NT2/D1 (cell line): Measurements from ENCODE around the gene C15orf40.
"Not testable (repeated sequence)": the region's sequence is repeated elsewhere in the genome, so short reads cannot be mapped to it uniquely, and the experiment has no call there.

ENCODE experiments used
- DNase-seq: peaks from one replicate; pipeline ENCODE4 v3.0.0-alpha.2; 2011; ENCODE audit warnings: low read depth, low spot score
- H3K27me3 ChIP-seq: 2 replicates; pipeline ENCODE4 v1.6.0; 2011; ENCODE audit warnings: mild to moderate bottlenecking; ENCODE audit not compliant: insufficient read length, insufficient read depth
- H3K36me3 ChIP-seq: 2 replicates; pipeline ENCODE4 v1.6.1; 2011; ENCODE audit warnings: mild to moderate bottlenecking, low read length, mixed read lengths; ENCODE audit not compliant: insufficient read depth, insufficient read length
- H3K4me1 ChIP-seq: 2 replicates; pipeline ENCODE4 v1.5.1; 2011; ENCODE audit not compliant: insufficient read depth, insufficient read length
- H3K4me3 ChIP-seq: 2 replicates; pipeline ENCODE4 v1.5.1; 2011; ENCODE audit warnings: low read depth; ENCODE audit not compliant: insufficient read length
- H3K9ac ChIP-seq: 2 replicates; pipeline ENCODE4 v1.6.0; 2011; ENCODE audit warnings: low read depth; ENCODE audit not compliant: insufficient read length
- H3K9me3 ChIP-seq: 2 replicates; pipeline ENCODE4 v1.5.1; 2011; ENCODE audit warnings: mild to moderate bottlenecking, low read length; ENCODE audit not compliant: insufficient read depth
- SUZ12 ChIP-seq: IDR thresholded peaks from 2 replicates; pipeline ENCODE4 v1.6.1; 2011; ENCODE audit not compliant: insufficient read length, insufficient read depth; ENCODE audit errors: extremely low read depth
- YY1 ChIP-seq: IDR thresholded peaks from 2 replicates; pipeline ENCODE4 v1.6.1; 2011; ENCODE audit not compliant: insufficient read length, insufficient read depth
- ZNF274 ChIP-seq: IDR thresholded peaks from 2 replicates; pipeline ENCODE4 v1.6.1; 2011; ENCODE audit warnings: mild to moderate bottlenecking, low read depth, low read length

The C15orf40 gene

DNA sequence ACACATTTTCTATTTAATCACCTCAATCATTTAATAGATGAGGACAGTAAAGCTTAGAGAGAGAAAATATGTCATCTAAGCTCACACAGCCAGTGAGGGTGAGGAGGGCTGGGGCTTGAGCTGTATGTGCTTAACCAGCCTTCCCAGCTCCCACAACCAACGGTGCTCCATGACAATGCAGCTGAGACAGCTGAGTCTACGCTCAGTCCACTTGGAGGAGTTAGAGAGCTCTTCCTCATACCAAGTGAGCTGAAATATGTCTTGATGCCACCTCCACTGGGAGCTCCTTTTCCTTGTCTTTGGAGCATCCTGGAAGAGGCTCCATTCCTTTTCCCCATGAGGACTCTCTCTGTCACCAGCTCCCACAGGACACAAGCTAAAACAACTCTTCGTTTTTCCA lies 68.3 kb downstream of the C15orf40 start:
- Histone ChIP-seq H3K36me3 (no peaks in the 10 kb centered on the region), H3K9me3 (no peaks in the 10 kb centered on the region), H3K9ac (no peak overlapping the region), H3K27me3 (no peaks in the 10 kb centered on the region), H3K4me1 (peaks cover 3% of the 10 kb centered on the region), H3K4me3 (no peak overlapping the region)
- DNase-seq = no peak
- TF ChIP-seq SUZ12 = no peak
- no peak for TF ChIP-seq ZNF274
- TF ChIP-seq YY1 = no peak

DNA sequence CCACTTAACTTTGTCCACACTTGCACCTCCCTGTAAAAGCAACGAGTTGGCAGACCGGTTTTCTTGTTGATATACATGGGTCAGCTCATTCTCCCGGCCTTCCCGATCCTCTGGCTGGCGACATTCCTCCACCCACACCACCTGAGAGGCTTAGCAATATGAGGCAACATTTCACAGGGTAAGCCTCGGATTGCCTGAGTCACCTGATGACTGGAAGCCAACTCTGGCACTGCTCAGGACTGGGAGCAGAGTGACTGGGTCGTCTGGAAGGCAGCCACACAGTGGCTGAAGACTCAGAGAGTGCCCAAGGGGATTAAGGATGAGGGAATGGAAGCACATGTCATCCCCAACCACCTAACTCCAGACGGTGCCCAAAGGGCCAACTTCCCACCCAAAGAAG lies 68.7 kb downstream of the C15orf40 start:
- H3K27me3 ChIP-seq = no peaks in the 10 kb centered on the region
- H3K9me3 ChIP-seq = no peaks in the 10 kb centered on the region
- H3K4me1 ChIP-seq = peaks cover 3% of the 10 kb centered on the region
- no peaks in the 10 kb centered on the region for H3K36me3 ChIP-seq
- H3K9ac ChIP-seq = no peak overlapping the region
- TF ChIP-seq YY1 (no peak), ZNF274 (no peak), SUZ12 (no peak)
- no peak for DNase-seq
- H3K4me3 ChIP-seq = no peak overlapping the region

DNA sequence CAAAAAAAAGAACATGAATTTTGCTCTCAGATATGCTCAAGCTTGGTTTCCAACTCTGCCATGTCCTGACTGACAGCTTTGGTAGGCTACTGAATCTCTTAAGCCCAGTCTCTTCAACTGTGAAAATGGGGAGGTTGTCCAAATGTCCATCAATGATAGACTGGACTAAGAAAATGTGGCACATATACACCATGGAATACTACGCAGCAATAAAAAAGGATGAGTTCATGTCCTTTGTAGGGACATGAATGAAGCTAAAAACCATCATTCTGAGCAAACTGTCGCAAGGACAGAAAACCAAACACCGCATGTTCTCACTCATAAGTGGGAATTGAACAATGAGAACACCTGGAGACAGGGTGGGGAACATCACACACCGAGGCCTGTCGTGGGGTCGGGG lies 71.8 kb downstream of the C15orf40 start:
- not testable (repeated sequence) for H3K4me1 ChIP-seq, H3K9ac ChIP-seq, H3K4me3 ChIP-seq, H3K9me3 ChIP-seq, H3K36me3 ChIP-seq, H3K27me3 ChIP-seq, DNase-seq
